GM18867 (cell line): ENCODE results near the gene ENDOV.

Experiments used
- ATAC-seq: cut with Tn5 transposase; IDR thresholded peaks from one replicate; pipeline ENCODE4 v1.9.1; 2021; ENCODE audit warnings: mild to moderate bottlenecking, moderate library complexity; ENCODE audit not compliant: unreplicated experiment

The ENDOV gene

DNA sequence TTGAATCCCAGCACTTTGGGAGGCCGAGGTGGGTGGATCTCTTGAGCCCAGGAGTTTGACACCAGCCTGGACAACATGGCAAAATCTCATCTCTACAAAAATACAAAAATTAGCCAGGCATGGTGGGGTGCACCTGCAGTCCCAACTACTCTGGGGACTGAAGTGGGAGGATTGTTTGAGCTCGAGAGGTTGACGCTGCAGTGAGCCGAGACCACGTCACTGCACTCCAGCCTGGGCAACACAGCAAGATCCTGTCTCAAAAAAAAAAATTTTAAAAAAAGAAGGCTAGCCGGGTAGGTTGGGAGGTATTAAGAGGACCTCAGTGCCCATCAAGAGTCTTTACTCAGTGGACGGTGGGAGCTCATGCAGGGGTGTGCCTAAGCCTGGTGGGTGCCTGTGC, 65.3 kb downstream of the ENDOV start:
- ATAC-seq: no peak

DNA sequence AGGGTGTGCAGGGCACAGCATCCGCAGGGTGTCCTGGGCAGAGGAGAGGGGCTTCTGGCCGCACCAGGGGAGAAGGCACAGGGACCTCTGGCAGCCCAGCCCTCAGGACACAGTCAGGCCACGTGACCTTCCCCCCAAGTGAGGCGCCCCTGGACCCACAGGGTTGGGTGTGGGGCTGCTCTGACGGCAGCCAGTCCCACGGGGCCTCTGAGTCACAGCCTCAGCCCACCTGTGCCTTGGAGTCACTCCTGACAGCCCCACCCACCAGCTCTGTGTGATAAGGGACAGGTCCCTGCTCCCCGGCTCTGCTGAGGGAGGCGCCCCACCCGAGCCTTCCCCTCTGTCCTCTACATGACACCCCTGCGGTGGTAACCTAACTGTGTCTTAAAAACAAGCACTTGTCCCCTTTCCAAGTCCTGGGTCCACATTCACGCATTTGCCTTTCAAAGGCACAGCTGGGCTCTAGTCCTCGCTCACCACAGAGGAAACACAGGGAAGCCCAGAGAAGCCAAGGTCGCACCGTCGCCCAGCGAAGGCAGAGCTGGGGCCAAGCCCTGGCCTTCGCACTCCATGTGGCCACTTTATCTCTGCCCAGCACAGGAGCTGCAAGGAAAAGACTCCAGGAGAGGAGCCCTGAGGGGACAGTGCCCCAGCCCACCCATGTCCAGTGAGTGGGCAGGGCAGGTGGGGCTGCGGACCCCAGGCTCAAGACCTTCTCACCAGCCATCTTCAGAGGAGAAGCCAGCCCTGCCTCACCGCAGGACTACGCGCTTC, 66.5 kb downstream of the ENDOV start:
- ATAC-seq: no peak

GRCh38 chr17:80482058-80482318, 67.0 kb downstream of the ENDOV start:
- no peak for ATAC-seq

GRCh38 chr17:80482555-80483308, 67.8 kb downstream of the ENDOV start:
- no peak for ATAC-seq

DNA sequence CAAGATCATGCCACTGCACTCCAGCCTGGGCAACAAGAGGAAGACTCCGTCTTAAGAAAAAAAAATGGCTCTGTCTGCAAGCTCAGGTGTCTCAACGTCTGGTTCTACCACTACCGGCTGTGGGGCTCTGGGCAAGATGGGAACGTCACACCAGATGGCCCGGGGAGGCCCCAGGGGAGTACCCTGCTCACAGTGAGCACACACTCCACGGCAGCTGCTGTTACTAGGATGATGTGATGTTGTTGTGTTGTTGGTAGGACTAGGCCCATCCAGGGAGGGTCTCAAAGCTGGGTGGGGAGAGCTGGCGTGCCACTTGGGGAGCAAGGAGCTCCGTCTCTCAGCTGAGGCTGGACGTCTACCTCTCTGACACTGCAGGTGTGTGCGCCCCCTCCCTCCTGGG, 70.9 kb downstream of the ENDOV start:
- ATAC-seq: no peak

GRCh38 chr17:80486692-80487091, 71.7 kb downstream of the ENDOV start:
- no peak for ATAC-seq

GRCh38 chr17:80487511-80487910, 72.5 kb downstream of the ENDOV start:
- ATAC-seq: no peak
